ENCODE data around the gene HPSE2. TPM values are rescaled to one million over a fixed set of nuclear protein-coding genes. Genes with fewer than 3 reads are reported as not detected.

Gene HPSE2
- total and polyA plus RNA-seq, 2 experiments from 2014 or later: 0.10 to 0.24 TPM

- TF ChIP-seq, protein P1, sequence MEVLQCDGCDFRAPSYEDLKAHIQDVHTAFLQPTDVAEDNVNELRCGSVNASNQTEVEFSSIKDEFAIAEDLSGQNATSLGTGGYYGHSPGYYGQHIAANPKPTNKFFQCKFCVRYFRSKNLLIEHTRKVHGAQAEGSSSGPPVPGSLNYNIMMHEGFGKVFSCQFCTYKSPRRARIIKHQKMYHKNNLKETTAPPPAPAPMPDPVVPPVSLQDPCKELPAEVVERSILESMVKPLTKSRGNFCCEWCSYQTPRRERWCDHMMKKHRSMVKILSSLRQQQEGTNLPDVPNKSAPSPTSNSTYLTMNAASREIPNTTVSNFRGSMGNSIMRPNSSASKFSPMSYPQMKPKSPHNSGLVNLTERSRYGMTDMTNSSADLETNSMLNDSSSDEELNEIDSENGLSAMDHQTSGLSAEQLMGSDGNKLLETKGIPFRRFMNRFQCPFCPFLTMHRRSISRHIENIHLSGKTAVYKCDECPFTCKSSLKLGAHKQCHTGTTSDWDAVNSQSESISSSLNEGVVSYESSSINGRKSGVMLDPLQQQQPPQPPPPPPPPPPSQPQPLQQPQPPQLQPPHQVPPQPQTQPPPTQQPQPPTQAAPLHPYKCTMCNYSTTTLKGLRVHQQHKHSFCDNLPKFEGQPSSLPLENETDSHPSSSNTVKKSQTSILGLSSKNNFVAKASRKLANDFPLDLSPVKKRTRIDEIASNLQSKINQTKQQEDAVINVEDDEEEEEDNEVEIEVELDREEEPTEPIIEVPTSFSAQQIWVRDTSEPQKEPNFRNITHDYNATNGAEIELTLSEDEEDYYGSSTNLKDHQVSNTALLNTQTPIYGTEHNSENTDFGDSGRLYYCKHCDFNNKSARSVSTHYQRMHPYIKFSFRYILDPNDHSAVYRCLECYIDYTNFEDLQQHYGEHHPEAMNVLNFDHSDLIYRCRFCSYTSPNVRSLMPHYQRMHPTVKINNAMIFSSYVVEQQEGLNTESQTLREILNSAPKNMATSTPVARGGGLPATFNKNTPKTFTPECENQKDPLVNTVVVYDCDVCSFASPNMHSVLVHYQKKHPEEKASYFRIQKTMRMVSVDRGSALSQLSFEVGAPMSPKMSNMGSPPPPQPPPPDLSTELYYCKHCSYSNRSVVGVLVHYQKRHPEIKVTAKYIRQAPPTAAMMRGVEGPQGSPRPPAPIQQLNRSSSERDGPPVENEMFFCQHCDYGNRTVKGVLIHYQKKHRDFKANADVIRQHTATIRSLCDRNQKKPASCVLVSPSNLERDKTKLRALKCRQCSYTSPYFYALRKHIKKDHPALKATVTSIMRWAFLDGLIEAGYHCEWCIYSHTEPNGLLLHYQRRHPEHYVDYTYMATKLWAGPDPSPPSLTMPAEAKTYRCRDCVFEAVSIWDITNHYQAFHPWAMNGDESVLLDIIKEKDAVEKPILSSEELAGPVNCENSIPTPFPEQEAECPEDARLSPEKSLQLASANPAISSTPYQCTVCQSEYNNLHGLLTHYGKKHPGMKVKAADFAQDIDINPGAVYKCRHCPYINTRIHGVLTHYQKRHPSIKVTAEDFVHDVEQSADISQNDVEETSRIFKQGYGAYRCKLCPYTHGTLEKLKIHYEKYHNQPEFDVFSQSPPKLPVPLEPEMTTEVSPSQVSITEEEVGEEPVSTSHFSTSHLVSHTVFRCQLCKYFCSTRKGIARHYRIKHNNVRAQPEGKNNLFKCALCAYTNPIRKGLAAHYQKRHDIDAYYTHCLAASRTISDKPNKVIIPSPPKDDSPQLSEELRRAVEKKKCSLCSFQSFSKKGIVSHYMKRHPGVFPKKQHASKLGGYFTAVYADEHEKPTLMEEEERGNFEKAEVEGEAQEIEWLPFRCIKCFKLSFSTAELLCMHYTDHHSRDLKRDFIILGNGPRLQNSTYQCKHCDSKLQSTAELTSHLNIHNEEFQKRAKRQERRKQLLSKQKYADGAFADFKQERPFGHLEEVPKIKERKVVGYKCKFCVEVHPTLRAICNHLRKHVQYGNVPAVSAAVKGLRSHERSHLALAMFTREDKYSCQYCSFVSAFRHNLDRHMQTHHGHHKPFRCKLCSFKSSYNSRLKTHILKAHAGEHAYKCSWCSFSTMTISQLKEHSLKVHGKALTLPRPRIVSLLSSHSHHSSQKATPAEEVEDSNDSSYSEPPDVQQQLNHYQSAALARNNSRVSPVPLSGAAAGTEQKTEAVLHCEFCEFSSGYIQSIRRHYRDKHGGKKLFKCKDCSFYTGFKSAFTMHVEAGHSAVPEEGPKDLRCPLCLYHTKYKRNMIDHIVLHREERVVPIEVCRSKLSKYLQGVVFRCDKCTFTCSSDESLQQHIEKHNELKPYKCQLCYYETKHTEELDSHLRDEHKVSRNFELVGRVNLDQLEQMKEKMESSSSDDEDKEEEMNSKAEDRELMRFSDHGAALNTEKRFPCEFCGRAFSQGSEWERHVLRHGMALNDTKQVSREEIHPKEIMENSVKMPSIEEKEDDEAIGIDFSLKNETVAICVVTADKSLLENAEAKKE (CRISPR knock-in tag; IDR thresholded peaks at IDR 0.05): no peak
- TF ChIP-seq, protein P2, sequence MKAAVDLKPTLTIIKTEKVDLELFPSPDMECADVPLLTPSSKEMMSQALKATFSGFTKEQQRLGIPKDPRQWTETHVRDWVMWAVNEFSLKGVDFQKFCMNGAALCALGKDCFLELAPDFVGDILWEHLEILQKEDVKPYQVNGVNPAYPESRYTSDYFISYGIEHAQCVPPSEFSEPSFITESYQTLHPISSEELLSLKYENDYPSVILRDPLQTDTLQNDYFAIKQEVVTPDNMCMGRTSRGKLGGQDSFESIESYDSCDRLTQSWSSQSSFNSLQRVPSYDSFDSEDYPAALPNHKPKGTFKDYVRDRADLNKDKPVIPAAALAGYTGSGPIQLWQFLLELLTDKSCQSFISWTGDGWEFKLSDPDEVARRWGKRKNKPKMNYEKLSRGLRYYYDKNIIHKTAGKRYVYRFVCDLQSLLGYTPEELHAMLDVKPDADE (IDR thresholded peaks at IDR 0.05): no peak
- TF ChIP-seq JUNB (IDR thresholded peaks at IDR 0.05; ENCODE audit: unreplicated experiment) (no peak), POLR2AphosphoS5 (IDR thresholded peaks at IDR 0.05; ENCODE audit: low read depth) (no peak), ZNF114 (CRISPR knock-in tag; IDR thresholded peaks at IDR 0.05) (no peak)
Observed at GRCh38 chr10:98582363-98582762, 653.3 kb downstream of the HPSE2 start (continued).

DNA sequence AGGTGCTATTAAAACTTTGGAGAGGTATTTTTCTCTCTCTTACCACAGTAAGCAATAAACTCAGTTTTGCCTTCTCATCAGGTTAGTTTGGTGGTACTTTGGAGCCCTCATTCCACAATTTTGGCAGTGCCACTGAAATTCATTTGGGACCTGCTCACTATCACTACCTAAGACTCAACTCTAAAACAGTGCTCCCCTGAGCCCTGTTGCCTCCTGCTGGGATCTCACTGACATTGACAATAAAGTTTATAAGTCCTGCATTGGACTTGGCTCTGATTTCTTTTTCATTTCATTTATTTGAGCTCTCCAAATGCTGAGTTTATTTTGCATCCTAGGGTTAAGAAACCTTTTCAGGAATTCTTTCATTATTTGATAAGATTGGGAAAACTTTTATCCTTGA, 658.1 kb downstream of the HPSE2 start:
- Histone ChIP-seq H4K20me1 (replicated peaks; ENCODE audit: insufficient read depth) (no peaks in the 10 kb centered on the region), H3K4me2 (no peak overlapping the region), H3K4me3 (no peak overlapping the region), H3K36me3 (ENCODE audit: insufficient read depth) (no peaks in the 10 kb centered on the region), H3K79me2 (replicated peaks; ENCODE audit: insufficient read depth) (no peaks in the 10 kb centered on the region), H3K27me3 (ENCODE audit: insufficient read depth) (no peaks in the 10 kb centered on the region), H3K9me2 (ENCODE audit: insufficient read depth) (no peaks in the 10 kb centered on the region), H2AFZ (no peak overlapping the region), H3K4me1 (ENCODE audit: insufficient read depth) (no peaks in the 10 kb centered on the region), H3F3A (replicated peaks; ENCODE audit: low read depth) (no peaks in the 10 kb centered on the region), H3K27ac (ENCODE audit: low read depth) (no peak overlapping the region)
- Mint-ChIP-seq H3K27ac (no peak overlapping the region), H3K4me1 (peaks cover 14% of the 10 kb centered on the region), H3K9me3 (no peaks in the 10 kb centered on the region), H3K27me3 (ENCODE audit: insufficient read depth, low read depth, poor library complexity) (peaks cover 4% of the 10 kb centered on the region), H3K36me3 (ENCODE audit: low read depth) (no peaks in the 10 kb centered on the region), H3K4me3 (no peak overlapping the region)
- TF ChIP-seq POLR2AphosphoS5 (IDR thresholded peaks at IDR 0.05; ENCODE audit: low read depth): no peak
- DNase-seq (ENCODE audit: low spot score) (no peak), ATAC-seq (no peak)

Measured in GM23338 (cell line).